Spleen (tissue), 11 donors: ENCODE measurements around the gene OGFR. TPM values are rescaled to one million over a fixed set of nuclear protein-coding genes. Genes with fewer than 3 reads are reported as not detected.
A peak's percentile ranks its signal among the peaks of the same experiment; 100 is the strongest.

ENCODE experiments used
- DNase-seq: peaks from one replicate; pipeline ENCODE4 v3.0.0-alpha.2; 2020
- H3K27ac ChIP-seq, 8 donors: fragments of 200-600 bp; sonication (generic) in 7 of 8; 1 replicate in 4 of 8; 2 replicates in 4 of 8; pipeline versions ENCODE4 v1.5.0 to v1.8.0; 2016 to 2021; ENCODE audit warnings: inconsistent platforms in 4 of 8, mild to moderate bottlenecking in 4 of 8, moderate library complexity in 1 of 8
- H3K27me3 ChIP-seq, 7 donors: fragments of 200-600 bp; sonication (generic) in 6 of 7; replicated peaks in 1 of 7; 1 replicate in 4 of 7; 2 replicates in 3 of 7; pipeline versions ENCODE4 v1.5.0 to v1.8.0; 2016 to 2021; ENCODE audit warnings: inconsistent platforms in 3 of 7, mild to moderate bottlenecking in 1 of 7
- H3K36me3 ChIP-seq, 6 donors: fragments of 200-600 bp; sonication (generic) in 5 of 6; 1 replicate in 4 of 6; 2 replicates in 2 of 6; pipeline versions ENCODE4 v1.5.0 to v1.8.0; 2016 to 2021; ENCODE audit warnings: inconsistent platforms in 2 of 6
- H3K4me1 ChIP-seq, 6 donors: fragments of 200-600 bp; sonication (generic) in 5 of 6; 1 replicate in 3 of 6; 2 replicates in 3 of 6; pipeline versions ENCODE4 v1.5.0 to v1.8.0; 2016 to 2021; ENCODE audit warnings: inconsistent platforms in 3 of 6
- H3K4me3 ChIP-seq, 8 donors: fragments of 200-600 bp; sonication (generic) in 7 of 8; 1 replicate in 4 of 8; 2 replicates in 4 of 8; pipeline versions ENCODE4 v1.5.0 to v1.8.0; 2016 to 2021; ENCODE audit warnings: inconsistent platforms in 4 of 8, mild to moderate bottlenecking in 4 of 8, moderate library complexity in 2 of 8
- H3K9me3 ChIP-seq, 8 donors: fragments of 200-600 bp; sonication (generic) in 7 of 8; 1 replicate in 4 of 8; 2 replicates in 4 of 8; pipeline versions ENCODE4 v1.5.0 to v1.8.0; 2016 to 2021; ENCODE audit warnings: inconsistent platforms in 4 of 8
- CTCF ChIP-seq, 11 experiments: fragments of 200-600 bp in 7 of 11; fragments of 450-650 bp in 4 of 11; sonication (generic) in 4 of 11; IDR thresholded peaks in 8 of 11; conservative IDR thresholded peaks in 3 of 11; 1 replicate in 7 of 11; 2 replicates in 4 of 11; pipeline versions ENCODE4 v1.4.0 to v1.8.0; 2016 to 2021; ENCODE audit warnings: antibody characterized with exemption in 11 of 11, inconsistent platforms in 4 of 11, mild to moderate bottlenecking in 1 of 11
- POLR2A ChIP-seq, 3 donors: fragments of 450-650 bp; IDR thresholded peaks; one replicate each; pipeline ENCODE4 v1.5.1; 2017; ENCODE audit warnings: antibody characterized with exemption in 3 of 3, mild to moderate bottlenecking in 1 of 3
- POLR2AphosphoS5 ChIP-seq, 3 donors: sonication (generic); formaldehyde crosslinking; IDR thresholded peaks; one replicate each; pipeline ENCODE4 v1.5.1; 2017; ENCODE audit warnings: antibody characterized with exemption in 3 of 3
- WGBS, 5 donors: extraction: QIAGEN DNeasy Blood & Tissue Kit in 3 of 5; methylation state at CpG; one replicate each; pipeline versions ENCODE4 v1.1.5 to v1.1.7; 2013 to 2018; 5-methylcytosine and 5-hydroxymethylcytosine counted together
- intact Hi-C: fragments of 100-400 bp; cut with DNase I; formaldehyde crosslinking; loops from one replicate; pipeline ENCODE4 v1.15.0; 2023; ENCODE audit warnings: low total_unique reads
- polyA plus RNA-seq, 3 donors: library from polyadenylated mRNA; stranded (reverse); fragments of 200-250 nt; gene quantifications; one replicate each; pipeline ENCODE4 v1.2.1, GENCODE V29; 2013
- total RNA-seq, 7 donors: library from RNA; depleted of rRNA in 3 of 7; stranded (reverse); fragments of >200 nt in 3 of 7; fragmentation: NEBNext Ultra II Directional in 4 of 7; extraction: Animal tissue kit (Norgen Biotek cat#: 25700) in 4 of 7; gene quantifications; one replicate each; pipeline versions ENCODE4 v1.1.0 to v1.2.1, GENCODE V29; 2016 to 2021
- donor health status: healthy with polysubstance abuse.
- donor health status: DM: no; HTN: no; CAD: no; lungs with moderate emphysema.
- donor health status: DM: no; HTN: no; CAD: no.
- donor health status: Bipolar disorder and iron deficiency.
- donor health status: healthy.
- donor health status: DM: no; HTN: no; CAD: no.
- donor health status: DM: yes; HTN: yes; CAD: no.

OGFR gene
- total and polyA plus RNA-seq, 10 donors = 46.0 to 127 (median 78.2) TPM

GRCh38 chr20:62792940-62793756, 11.5 kb upstream of the OGFR start:
- Histone ChIP-seq H3K27ac (peak overlapping the region; percentile 89 to 98 (median 94)), H3K4me3 (peak overlapping the region in 2 of 8 donors; percentile 23 to 73), H3K9me3 (no peaks in the 10 kb centered on the region), H3K27me3 (no peaks in the 10 kb centered on the region), H3K36me3 (peaks cover 0 to 7% (median 3%) of the 10 kb centered on the region in 6 donors), H3K4me1 (peaks cover 5 to 62% (median 41%) of the 10 kb centered on the region in 6 donors)
- TF ChIP-seq POLR2AphosphoS5 (IDR thresholded peaks at IDR 0.05) (no peak), CTCF (IDR thresholded peaks at IDR 0.05 in 8 of 11, conservative IDR thresholded peaks at IDR 0.05 in 3 of 11) (no peak), POLR2A (IDR thresholded peaks at IDR 0.05) (no peak)
- intact Hi-C loops = loop anchor here (5.0 kb wide), 2 partner anchors 126 to 291 kb away; no protein-coding TSS in a partner anchor
- 84 to 87% (median 86%) methylated on average over 20 to 22 of the region's 22 CpGs for WGBS, 5 donors
- peak; percentile 89 for DNase-seq

GRCh38 chr20:62793757-62794006, 11.0 kb upstream of the OGFR start:
- H3K4me1 ChIP-seq = peaks cover 5 to 67% (median 43%) of the 10 kb centered on the region in 6 donors
- H3K4me3 ChIP-seq = peak overlapping the region in 6 of 8 donors; percentile 13 to 73 (median 42)
- TF ChIP-seq POLR2AphosphoS5 (IDR thresholded peaks at IDR 0.05) (no peak), CTCF (IDR thresholded peaks at IDR 0.05 in 8 of 11, conservative IDR thresholded peaks at IDR 0.05 in 3 of 11) (no peak), POLR2A (IDR thresholded peaks at IDR 0.05) (no peak)
- intact Hi-C loops = loop anchor here (5.0 kb wide), 2 partner anchors 126 to 291 kb away; no protein-coding TSS in a partner anchor
- H3K27ac ChIP-seq = peak overlapping the region; percentile 89 to 98 (median 94)
- 57 to 80% (median 61%) methylated on average over 1 to 7 of the region's 7 CpGs for WGBS, 5 donors
- no peak for DNase-seq
- H3K36me3 ChIP-seq = peaks cover 0 to 12% (median 9%) of the 10 kb centered on the region in 6 donors
- H3K9me3 ChIP-seq = no peaks in the 10 kb centered on the region
- no peaks in the 10 kb centered on the region for H3K27me3 ChIP-seq

- intact Hi-C loops = loop anchor here (5.0 kb wide), 2 partner anchors 127 to 292 kb away; no protein-coding TSS in a partner anchor
- no peaks in the 10 kb centered on the region for H3K9me3 ChIP-seq
- 1 to 2% (median 1%) methylated on average over 30 to 69 of the region's 69 CpGs for WGBS, 5 donors
- peaks cover 5 to 70% (median 46%) of the 10 kb centered on the region in 6 donors for H3K4me1 ChIP-seq
- peak overlapping the region; percentile 89 to 98 (median 94) for H3K27ac ChIP-seq
- H3K4me3 ChIP-seq = peak overlapping the region; percentile 47 to 73 (median 64)
- peaks cover 0 to 17% (median 14%) of the 10 kb centered on the region in 6 donors for H3K36me3 ChIP-seq
- no peaks in the 10 kb centered on the region for H3K27me3 ChIP-seq
- DNase-seq = peak; percentile 100
- peak; percentile 93 to 97 (median 96) for TF ChIP-seq POLR2AphosphoS5 (IDR thresholded peaks at IDR 0.05)
- TF ChIP-seq POLR2A (IDR thresholded peaks at IDR 0.05) = peak; percentile 62 to 75 (median 62)
- peak in 3 of 11 experiments; percentile 22 to 39 (median 24) for TF ChIP-seq CTCF (IDR thresholded peaks at IDR 0.05 in 8 of 11, conservative IDR thresholded peaks at IDR 0.05 in 3 of 11)
These were observed 10.5 kb upstream of the OGFR start for GRCh38 chr20:62794007-62794724.
